Effector memory CD4-positive, alpha-beta T cell (primary cell): ENCODE measurements around the gene ARHGAP45.

ENCODE experiments used
- DNase-seq, 3 donors: peaks; one replicate each; pipeline ENCODE4 v3.0.0-alpha.2; 2020
- H3K27ac ChIP-seq: 2 replicates; pipeline ENCODE4 v1.7.0; 2013; ENCODE audit warnings: mild to moderate bottlenecking, low read length, moderate library complexity; ENCODE audit not compliant: insufficient read depth, poor library complexity, severe bottlenecking
- H3K27me3 ChIP-seq: replicated peaks from 2 replicates; pipeline ENCODE4 v1.7.0; 2013; ENCODE audit warnings: mild to moderate bottlenecking, low read length; ENCODE audit not compliant: insufficient read depth, control insufficient read depth, poor library complexity, severe bottlenecking
- H3K36me3 ChIP-seq: 2 replicates; pipeline ENCODE4 v1.7.0; 2013; ENCODE audit warnings: mild to moderate bottlenecking, low read length, moderate library complexity; ENCODE audit not compliant: control insufficient read depth, insufficient read depth
- H3K4me1 ChIP-seq: 2 replicates; pipeline ENCODE4 v1.7.0; 2013; ENCODE audit warnings: low read length, mild to moderate bottlenecking; ENCODE audit not compliant: control insufficient read depth, insufficient read depth, poor library complexity, severe bottlenecking
- H3K4me3 ChIP-seq: 2 replicates; pipeline ENCODE4 v1.7.0; 2013; ENCODE audit warnings: low read length, low read depth, mild to moderate bottlenecking; ENCODE audit not compliant: insufficient read depth, poor library complexity, severe bottlenecking
- H3K9me3 ChIP-seq: 2 replicates; pipeline ENCODE4 v1.7.0; 2013; ENCODE audit warnings: mild to moderate bottlenecking, low read length, moderate library complexity; ENCODE audit not compliant: control insufficient read depth

The ARHGAP45 gene

GRCh38 chr19:1070931-1071791, 4.2 kb downstream of the ARHGAP45 start:
- H3K36me3 ChIP-seq, result peaks cover 49% of the 10 kb centered on the region
- H3K27me3 ChIP-seq, result no peaks in the 10 kb centered on the region
- no peak overlapping the region for H3K4me3 ChIP-seq
- peaks cover 83% of the 10 kb centered on the region for H3K4me1 ChIP-seq
- no peaks in the 10 kb centered on the region for H3K9me3 ChIP-seq
- H3K27ac ChIP-seq, result peak overlapping the region; percentile 41
- DNase-seq, result no peak

DNA sequence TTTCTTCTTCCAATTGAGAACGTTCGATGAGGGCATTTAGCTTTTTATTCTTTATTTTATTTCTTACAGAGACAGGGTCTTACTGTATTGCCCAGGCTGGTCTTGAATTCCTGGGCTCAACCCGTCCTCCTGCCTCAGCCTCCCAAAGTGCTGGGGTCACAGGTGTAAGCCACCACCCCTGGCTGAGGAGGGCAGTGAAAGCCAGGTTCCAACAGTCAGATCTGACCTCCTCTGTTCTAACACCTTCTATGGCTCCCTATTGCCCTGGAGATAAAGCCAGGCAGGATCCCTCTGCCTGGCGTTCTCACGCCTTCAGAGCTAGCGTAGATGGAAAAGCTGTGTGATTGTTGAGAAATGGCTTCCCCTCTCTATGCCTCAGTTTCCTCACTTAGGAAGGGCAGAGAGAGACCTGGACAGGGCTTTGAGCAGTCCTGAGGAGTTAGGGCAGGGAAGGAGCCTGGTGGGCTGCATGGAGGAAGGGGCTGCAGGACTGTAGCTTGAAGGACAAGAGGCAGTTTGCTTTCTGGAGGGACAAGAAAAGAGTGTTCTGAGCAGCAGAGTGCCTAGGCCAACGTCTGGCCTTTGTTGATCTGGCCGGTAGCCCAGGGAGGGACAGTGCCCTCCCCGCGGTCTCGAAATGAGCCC, 5.5 kb downstream of the ARHGAP45 start:
- Histone ChIP-seq H3K27me3 (no peaks in the 10 kb centered on the region), H3K27ac (peak overlapping the region; percentile 50), H3K9me3 (no peaks in the 10 kb centered on the region), H3K4me1 (peaks cover 88% of the 10 kb centered on the region), H3K36me3 (peaks cover 51% of the 10 kb centered on the region), H3K4me3 (no peak overlapping the region)
- no peak for DNase-seq

- Histone ChIP-seq H3K27ac (peak overlapping the region; percentile 52), H3K4me3 (no peak overlapping the region), H3K4me1 (peaks cover 84% of the 10 kb centered on the region), H3K36me3 (peaks cover 53% of the 10 kb centered on the region), H3K9me3 (no peaks in the 10 kb centered on the region), H3K27me3 (no peaks in the 10 kb centered on the region)
- DNase-seq, result no peak
Measured at GRCh38 chr19:1073063-1073955, 6.3 kb downstream of the ARHGAP45 start.

GRCh38 chr19:1073956-1074517, 7.1 kb downstream of the ARHGAP45 start:
- peak overlapping the region; percentile 11 for H3K4me3 ChIP-seq
- H3K27me3 ChIP-seq, result no peaks in the 10 kb centered on the region
- peak overlapping the region; percentile 52 for H3K27ac ChIP-seq
- no peak for DNase-seq
- H3K9me3 ChIP-seq, result no peaks in the 10 kb centered on the region
- H3K4me1 ChIP-seq, result peaks cover 80% of the 10 kb centered on the region
- H3K36me3 ChIP-seq, result peaks cover 53% of the 10 kb centered on the region

GRCh38 chr19:1074544-1075283, 7.7 kb downstream of the ARHGAP45 start:
- H3K4me3 ChIP-seq, result peak overlapping the region; percentile 22
- peaks cover 78% of the 10 kb centered on the region for H3K4me1 ChIP-seq
- no peaks in the 10 kb centered on the region for H3K27me3 ChIP-seq
- DNase-seq, result peak; percentile 90 to 95 (median 93)
- H3K27ac ChIP-seq, result peak overlapping the region; percentile 92
- no peaks in the 10 kb centered on the region for H3K9me3 ChIP-seq
- H3K36me3 ChIP-seq, result peaks cover 60% of the 10 kb centered on the region

DNA sequence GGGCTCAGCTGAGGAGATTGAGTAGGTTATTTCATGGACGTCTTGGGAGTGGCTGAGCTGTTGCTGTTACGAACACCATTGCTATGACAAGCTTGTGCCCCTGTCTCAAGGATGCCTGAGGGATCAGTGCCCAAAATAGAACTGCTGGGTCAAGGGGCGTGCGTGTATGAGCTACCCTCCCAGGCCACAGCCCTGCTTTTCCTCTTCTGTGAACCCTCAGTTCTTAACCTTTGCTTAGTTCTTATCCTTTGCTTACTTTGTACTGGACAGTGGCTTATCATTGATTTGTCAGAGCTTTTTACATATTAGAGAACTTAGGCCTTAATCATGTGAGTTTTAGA, 9.0 kb downstream of the ARHGAP45 start:
- Histone ChIP-seq H3K4me1 (peaks cover 78% of the 10 kb centered on the region), H3K4me3 (no peak overlapping the region), H3K36me3 (peaks cover 67% of the 10 kb centered on the region), H3K27me3 (no peaks in the 10 kb centered on the region), H3K27ac (peak overlapping the region; percentile 92), H3K9me3 (no peaks in the 10 kb centered on the region)
- DNase-seq, result no peak

- H3K4me3 ChIP-seq, result peak overlapping the region; percentile 68
- H3K27ac ChIP-seq, result peak overlapping the region; percentile 92
Measured at GRCh38 chr19:1076951-1077350, 10.0 kb downstream of the ARHGAP45 start.

GRCh38 chr19:1079566-1080111, 12.7 kb downstream of the ARHGAP45 start:
- H3K4me1 ChIP-seq, result peaks cover 71% of the 10 kb centered on the region
- DNase-seq, result peak in 1 of 3 donors; percentile 44
- peak overlapping the region; percentile 57 for H3K27ac ChIP-seq
- no peaks in the 10 kb centered on the region for H3K9me3 ChIP-seq
- H3K4me3 ChIP-seq, result no peak overlapping the region
- no peaks in the 10 kb centered on the region for H3K27me3 ChIP-seq
- H3K36me3 ChIP-seq, result peaks cover 70% of the 10 kb centered on the region

More at GRCh38 chr19:1076951-1077350, 10.0 kb downstream of the ARHGAP45 start:
- H3K27me3 ChIP-seq, result no peaks in the 10 kb centered on the region
- DNase-seq, result peak; percentile 89 to 92 (median 90)
- H3K4me1 ChIP-seq, result peaks cover 81% of the 10 kb centered on the region
- H3K9me3 ChIP-seq, result no peaks in the 10 kb centered on the region
- peaks cover 71% of the 10 kb centered on the region for H3K36me3 ChIP-seq
